ENCODE data around the gene MYCBP2.

Gene MYCBP2

DNA sequence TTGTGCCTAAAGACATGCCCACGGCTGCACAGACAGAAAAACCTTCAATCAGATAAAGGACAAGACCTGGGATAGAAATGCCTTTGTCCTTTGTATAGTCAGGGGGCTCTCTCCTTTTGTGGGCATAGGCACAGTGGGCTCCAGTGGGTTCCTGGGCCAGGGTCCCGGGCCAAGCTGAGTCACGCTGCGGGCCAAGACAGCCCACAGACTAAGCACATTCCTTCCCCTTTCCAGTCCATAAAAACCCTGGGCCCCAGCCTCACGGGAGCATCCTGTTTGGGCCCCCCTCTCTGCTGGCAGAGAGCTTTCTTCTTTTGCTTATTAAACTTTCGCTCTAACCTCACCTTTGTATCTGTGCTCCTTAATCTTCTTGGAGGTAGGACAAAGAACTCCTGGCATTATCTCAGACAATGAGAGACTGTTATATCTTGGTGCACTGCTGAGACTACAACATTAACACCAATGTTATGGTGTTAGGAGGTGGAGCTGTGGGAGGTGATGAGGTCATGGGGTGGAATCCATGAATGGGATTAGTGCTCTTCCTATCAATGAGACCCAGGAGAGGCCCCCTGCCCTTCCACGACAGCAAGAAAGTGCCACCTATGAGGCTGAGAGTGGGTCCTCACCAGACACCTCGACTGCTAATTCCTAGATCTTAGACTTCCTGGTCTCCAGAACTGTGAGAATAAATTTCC, 279.1 kb downstream of the MYCBP2 start:
- FAIRE-seq: peak; percentile 42
- no peak for DNase-seq (ENCODE audit: extremely low spot score, insufficient read length, low read depth)

DNA sequence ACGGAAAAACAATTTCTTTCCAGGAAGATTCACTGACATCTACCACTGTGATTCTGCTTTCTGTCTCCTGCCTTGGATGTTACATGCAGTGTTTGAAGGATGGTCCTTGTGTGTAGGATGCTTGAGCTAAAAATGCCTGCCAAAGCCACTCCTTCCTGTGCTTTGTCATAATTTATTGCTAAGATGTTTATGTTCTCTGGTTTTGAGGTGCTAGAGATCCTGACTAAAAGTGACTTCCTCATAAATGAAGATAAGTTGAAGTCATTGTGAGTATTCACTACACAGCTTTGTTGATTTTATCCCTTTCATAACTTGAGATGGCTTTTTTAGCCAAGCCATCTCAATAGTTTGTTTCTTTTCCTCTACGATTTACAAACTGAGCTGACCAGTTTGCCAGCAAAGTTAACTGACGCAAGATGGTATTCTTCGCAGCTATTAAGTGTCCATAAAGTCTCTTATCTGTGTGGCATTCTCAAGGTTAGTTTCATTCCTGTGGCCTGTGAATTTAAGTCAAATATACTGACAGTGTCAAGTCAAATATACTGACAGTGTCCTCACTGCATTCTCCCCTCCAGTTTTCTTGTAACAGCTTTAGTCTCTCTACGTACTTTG, 284.2 kb downstream of the MYCBP2 start:
- FAIRE-seq: peak; percentile 5
- DNase-seq (ENCODE audit: extremely low spot score, insufficient read length, low read depth): no peak

DNA sequence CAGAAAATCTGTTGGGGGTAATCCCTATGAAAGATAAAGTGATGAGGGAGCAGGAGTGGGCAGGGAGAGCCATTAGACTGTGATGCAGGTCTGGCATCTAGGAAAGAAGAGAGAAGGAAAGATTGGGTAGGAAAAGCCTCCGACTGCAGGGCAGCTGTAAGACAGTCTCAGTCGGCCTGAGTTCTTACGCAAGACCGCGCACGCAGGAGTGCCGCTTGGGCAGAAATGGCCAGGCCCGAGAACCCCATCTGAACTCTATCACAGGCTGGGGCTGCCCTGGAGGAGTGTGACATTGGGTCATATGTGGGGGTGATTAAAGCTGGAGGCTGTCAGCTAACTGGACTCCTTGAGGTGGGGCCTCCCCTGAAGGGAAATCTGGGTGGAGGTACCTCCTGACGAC, 286.1 kb downstream of the MYCBP2 start:
- FAIRE-seq (no peak), DNase-seq (ENCODE audit: extremely low spot score, insufficient read length, low read depth) (no peak)

DNA sequence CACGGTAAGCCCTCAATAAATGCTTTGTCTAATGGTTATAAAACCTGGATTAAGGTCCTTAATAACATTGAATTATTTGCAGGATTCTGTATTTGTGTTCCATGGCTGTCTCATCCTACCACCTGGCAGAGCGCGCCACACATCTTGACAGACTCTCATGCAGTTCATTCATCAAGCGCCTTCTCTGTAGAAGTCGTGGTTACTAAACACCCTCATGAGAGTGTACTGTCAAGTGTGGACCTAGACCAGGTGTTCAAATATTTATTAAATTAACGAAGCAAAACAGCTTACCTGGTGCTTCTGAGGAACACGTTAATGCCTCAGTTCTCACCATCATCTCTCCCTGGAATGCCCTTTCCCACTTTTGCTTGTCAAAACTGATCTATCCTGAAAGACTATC, 286.8 kb downstream of the MYCBP2 start:
- FAIRE-seq (no peak), DNase-seq (ENCODE audit: extremely low spot score, insufficient read length, low read depth) (no peak)

DNA sequence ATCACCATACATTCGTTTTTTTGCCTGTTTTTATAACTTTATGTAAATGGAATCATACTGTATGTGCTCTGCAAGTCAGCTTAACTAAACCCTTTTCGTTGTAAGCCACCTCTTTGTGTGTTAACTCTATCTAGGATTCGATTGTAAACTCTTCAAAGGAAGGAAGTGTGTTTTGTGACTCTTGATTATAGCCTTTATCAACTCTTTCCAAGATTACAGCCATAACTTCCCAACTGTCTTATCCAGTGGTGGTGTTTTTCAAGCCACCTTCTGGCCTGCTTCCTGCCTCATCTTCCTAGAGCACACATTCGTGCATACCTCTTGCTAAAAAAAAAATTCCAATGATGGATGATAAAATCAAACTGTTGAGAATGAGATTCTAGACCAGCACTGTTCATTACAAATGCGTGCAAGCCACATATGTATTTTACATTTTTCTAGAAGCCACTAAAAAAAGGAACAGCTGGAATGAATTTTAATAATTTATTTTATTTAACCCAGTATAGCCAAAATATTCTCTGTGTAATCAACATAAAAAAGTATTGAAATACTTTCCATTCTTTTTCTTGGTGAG, 287.9 kb downstream of the MYCBP2 start:
- DNase-seq (ENCODE audit: extremely low spot score, insufficient read length, low read depth): no peak
- FAIRE-seq: no peak

DNA sequence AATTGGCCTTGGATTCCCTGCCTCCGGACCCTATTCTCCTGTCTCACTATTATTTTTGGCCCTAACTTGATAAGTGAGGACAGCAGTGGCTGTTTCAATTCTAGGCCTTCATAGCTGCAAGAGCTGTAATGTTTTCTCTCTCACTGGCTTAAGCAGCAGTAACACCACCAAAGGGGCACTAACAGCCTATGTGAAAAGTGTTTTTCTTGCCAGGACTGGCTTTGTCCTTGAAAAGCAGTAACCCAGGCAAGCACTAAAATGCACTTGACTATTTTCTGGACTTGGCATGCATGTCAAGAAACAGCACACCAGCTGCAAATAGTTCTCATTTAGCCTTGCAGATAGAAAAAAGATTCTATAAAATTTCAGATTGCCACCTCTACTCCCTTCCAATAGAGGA, 290.6 kb downstream of the MYCBP2 start:
- no peak for DNase-seq (ENCODE audit: extremely low spot score, insufficient read length, low read depth)
- no peak for FAIRE-seq

DNA sequence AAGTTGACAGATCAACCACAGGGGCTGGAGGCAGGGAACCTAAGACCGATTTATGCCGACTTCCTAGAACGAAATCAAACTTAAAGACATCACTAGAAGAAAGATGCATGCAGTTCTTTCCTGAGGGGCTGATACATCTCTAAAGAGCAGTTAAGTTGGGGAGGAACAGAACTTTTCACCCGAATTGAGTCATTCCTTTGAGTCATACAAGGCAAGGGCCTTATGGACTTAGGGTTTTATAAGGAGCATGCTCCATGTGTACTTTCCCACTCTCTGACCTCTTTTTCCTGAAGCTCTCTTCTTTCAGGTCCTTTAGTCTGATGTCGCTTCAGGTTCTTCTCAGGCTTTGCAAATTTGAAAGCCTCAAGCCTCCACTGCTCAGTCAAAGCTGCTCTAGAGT, 292.0 kb downstream of the MYCBP2 start:
- no peak for FAIRE-seq

DNA sequence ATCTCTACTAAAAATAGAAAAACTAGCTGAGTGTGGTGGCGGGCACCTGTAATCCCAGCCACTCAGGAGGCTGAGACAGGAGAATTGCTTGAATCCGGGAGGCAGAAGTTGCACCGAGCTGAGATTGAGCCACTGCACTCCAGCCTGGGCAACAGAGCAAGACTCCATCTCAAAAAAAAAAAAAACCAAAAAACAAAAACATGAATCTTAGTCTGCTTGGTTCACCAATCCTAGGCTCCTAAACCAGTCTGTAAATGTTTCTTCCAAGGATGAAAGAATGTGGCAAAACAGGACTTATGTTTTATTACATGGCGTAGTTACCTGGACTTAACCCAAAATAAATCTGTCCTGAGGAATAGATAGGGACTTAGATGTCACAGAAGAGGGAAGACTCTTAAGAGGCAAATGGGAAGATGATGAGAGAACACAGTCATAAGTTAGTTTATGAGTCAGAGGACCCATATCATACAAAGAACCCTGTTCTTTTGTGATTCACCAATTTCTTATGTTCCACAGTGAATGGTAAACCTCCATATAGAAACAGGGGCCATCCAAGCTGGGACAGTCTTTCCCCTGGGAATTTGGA, 293.1 kb downstream of the MYCBP2 start:
- FAIRE-seq (no peak), DNase-seq (ENCODE audit: extremely low spot score, insufficient read length, low read depth) (no peak)

More for the DNA sequence above, 292.0 kb downstream of the MYCBP2 start:
- no peak for DNase-seq (ENCODE audit: extremely low spot score, insufficient read length, low read depth)

DNA sequence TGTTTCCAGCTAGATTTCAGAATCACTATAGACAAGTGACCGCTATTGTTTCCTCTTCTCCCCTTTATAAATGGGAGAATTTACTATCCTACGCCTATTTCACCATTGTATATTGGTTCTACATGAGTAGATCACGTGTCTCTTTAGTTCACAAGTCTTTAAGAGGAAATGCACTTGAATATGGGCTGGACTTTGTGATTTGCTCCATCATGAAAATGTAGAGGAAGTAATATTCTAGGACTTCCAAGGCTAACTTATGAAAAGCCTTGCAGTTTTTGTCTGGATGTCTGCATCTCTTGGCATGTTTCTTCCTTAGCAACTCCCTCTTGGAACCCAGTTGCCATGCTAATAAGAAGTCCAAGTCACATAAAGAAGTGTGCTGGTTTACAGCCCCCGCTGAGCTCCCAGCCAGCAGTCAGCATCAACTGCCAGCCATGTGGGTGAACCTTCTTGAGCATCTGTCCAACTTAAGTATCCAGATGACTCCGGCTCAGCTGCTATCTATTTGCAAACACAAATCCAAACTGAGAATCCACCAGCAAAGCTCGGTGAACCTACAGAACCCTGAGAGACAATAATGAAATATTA, 295.1 kb downstream of the MYCBP2 start:
- FAIRE-seq: no peak

DNA sequence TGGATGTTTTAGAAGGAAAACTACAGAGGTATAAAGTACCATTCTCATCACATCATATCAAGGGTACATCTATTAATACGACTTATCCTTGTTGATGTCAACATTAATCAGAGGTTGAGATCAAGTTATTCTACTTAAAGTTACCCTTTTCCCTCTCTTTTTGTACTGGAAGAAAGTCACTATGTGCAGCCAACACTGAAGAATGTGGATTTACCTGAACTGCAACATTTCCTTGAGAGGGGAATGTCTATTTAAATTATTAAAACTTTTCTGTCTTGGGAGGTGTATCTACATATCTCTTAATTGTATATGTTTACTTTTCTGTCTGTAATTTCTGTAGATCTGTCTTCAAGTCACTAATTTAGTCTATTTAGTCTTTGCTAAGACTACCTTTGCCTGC, 297.5 kb downstream of the MYCBP2 start:
- no peak for DNase-seq (ENCODE audit: extremely low spot score, insufficient read length, low read depth)
- no peak for FAIRE-seq

More for the DNA sequence above, 295.1 kb downstream of the MYCBP2 start:
- no peak for DNase-seq (ENCODE audit: extremely low spot score, insufficient read length, low read depth)

DNA sequence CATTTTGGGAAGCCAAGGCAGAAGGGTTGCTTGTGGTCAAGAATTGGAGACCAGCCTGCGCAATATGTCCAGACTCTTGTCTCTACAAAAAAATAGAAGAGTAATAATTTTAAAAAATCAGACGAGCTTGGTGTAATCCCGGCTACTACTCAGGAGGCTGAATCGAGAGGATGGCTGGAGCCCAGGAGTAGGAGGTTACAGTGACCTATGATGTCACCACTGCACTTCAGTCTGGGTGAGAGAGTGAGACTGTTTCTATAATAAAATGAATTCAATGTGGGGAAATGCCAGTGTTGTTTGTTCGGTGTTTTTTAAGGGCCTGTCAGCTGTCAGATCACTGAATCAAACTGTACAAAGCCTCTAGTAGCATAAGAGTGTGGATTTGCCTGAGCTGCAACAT, 298.7 kb downstream of the MYCBP2 start:
- FAIRE-seq: no peak

DNA sequence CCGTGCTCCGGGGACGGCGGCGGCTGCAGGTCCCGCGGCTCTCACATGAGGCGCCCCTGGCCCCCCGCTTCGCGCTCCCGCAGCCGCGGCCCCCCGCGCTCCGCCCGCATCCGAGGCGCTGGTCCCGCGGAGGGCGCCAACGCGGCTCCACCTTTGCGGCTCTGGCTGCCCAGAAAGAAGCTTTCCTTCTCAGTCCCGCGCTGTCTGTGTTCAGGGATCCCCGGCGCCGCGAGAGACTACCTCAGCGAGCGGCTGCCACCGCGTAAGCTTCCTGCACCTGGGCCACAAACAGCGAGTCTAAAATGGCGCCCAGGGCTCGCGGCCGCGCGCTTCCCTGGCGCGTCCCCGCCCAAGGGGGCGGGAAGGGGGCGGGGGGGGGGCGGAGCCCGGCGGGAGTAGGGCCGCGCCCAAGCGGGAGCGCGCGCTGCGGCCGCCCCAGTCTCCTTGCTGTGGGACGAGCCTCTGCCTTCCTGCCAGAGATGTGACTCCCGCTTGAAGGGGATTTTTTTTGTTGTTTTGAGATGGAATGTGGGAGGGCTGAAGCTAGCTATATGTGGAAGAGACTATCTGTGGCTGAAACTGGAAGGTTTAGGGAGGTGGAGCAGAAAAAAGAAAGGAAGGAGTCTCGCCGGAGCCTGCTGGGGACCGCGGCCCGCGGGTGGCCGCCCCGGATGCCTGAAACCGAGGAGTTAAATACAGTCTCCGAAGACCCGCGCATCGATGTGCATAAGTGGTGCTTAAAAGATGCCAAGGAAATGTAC, 299.9 kb downstream of the MYCBP2 start, which contains the start of gene FBXL3:
Gene FBXL3 (minus strand): TSS at position 299 of the 761 bp plus-strand sequence. CDS start 5,299 bp downstream, outside the sequence.
- FAIRE-seq (peak; percentile 73), DNase-seq (ENCODE audit: extremely low spot score, insufficient read length, low read depth) (peak; percentile 86)

More for the DNA sequence above, 298.7 kb downstream of the MYCBP2 start:
- DNase-seq (ENCODE audit: extremely low spot score, insufficient read length, low read depth): no peak

DNA sequence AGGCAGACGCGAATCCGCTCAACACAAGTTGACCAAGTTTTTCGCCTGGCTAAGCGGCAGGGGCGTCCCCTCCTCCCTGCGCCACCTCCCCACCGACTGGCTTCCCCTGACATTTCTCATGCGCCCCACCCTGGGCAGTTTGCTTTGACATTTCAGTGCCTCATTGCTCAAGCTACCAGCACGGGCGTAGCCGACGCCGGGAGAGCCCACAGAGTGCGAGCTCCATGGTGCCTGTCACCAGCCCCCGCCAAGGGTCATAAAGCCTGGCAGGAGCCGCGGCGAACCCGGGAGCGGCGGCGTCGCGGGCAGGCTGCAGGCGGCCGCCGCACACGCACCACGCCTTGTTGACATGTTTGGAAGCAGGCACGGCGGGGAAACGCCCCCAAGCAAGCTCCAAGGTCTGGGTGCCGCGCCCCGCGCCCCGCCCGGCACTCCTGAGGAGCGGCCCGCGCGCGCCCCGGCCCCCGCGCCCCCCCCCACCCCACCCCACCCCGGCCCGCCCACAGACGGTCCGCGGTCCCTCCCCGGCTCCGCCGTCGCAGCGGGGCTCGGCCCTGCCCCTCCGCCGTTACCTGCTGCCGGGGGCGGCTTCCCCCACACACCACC, 300.5 kb downstream of the MYCBP2 start:
- DNase-seq (ENCODE audit: extremely low spot score, insufficient read length, low read depth): peak; percentile 26
- peak; percentile 80 for FAIRE-seq

DNA sequence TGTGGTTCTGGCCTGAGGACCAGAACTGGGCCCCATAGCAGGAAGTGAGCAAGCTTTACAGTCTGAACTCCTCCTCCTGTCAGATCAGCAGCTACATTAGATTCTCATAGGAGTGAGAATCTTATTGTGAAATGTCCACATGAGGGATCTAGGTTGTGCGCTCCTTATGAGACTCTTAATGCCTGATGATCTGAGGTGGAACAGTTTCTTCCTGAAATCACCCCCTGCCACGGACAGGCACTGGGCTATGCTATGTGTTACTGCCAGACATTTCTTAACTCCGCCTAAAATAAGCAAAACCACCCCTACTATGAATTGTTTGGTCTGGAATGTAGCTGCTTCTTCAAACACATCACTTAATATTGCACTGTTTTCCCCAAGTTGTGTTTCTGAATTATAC, 304.6 kb downstream of the MYCBP2 start:
- FAIRE-seq (no peak), DNase-seq (ENCODE audit: extremely low spot score, insufficient read length, low read depth) (no peak)

DNA sequence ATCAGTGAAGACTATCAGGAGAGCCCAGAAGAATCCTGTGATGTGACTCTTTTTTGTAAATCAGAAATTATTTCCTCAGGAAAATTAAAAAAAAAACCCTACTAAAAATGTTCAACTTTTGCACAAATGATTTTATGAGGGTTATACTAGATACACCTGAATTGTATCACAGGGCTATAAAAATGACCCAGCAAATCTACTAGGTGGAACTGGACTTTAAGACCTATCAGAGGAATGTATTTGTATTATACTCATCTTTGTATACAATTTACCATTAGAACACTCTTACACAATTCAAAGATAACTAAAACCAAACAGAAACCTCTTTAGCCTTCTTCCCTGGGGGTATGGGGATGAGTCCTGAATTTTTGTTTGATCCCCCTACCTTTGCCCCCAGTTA, 307.1 kb downstream of the MYCBP2 start:
- no peak for DNase-seq (ENCODE audit: extremely low spot score, insufficient read length, low read depth)
- no peak for FAIRE-seq

DNA sequence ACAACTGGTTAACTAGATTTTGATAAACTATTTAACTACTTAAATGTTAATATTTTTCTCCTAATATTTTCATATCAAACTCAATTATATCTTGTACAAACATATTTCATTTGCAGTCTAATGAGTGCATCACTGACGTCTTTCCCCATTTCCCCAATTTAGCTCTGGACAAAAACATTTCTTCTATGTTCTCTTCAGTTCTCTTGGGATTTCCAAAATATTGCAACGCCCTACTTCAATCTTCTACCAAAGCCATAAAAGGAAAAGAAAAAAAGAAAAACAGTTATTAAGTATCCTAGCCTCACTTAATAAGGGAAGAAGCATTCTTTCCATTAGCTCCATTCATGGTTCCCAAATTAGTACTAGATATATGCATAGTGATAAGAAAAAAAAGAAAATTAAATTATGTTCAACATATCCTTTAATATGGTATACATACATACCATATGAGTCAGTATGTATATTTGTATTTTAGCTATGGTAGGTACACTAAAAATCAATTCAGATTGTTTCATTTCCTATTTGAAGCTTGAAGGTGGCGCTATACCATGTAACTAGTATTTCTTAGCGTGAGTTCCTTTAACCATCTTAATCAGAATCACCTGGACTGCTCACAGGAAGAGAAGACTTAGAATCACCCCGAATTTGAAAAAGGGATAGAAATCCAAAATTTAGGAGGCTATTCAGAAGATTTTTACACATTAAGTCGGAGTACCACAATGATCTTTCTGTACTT, 309.8 kb downstream of the MYCBP2 start:
- no peak for FAIRE-seq
- DNase-seq (ENCODE audit: extremely low spot score, insufficient read length, low read depth): no peak

DNA sequence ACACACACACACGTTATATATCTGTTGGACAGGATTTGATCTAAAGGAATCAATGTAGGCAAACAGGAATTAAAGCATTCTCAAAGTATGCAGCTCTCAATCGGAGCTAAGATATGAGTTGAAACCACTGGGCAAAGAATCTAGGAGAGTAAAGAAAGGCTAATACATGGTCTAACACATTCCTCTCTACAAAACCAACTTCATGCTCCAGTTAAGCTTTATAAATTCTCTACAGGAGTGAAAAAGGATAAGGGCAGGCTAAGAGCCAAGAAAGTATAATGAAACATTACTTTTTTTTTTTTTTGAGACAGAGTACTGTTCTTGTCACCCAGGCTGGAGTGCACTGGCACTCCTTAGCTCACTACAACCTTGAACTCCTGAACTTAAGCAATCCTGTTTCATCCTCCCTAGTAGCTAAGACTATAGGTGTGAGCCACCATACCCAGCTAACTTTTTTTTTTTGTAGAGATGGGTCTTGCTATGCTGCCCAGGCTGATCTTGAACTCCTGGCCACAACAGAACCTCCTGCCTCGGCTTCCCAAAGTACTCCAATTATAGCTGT, 310.6 kb downstream of the MYCBP2 start:
- DNase-seq (ENCODE audit: extremely low spot score, insufficient read length, low read depth): no peak
- no peak for FAIRE-seq

DNA sequence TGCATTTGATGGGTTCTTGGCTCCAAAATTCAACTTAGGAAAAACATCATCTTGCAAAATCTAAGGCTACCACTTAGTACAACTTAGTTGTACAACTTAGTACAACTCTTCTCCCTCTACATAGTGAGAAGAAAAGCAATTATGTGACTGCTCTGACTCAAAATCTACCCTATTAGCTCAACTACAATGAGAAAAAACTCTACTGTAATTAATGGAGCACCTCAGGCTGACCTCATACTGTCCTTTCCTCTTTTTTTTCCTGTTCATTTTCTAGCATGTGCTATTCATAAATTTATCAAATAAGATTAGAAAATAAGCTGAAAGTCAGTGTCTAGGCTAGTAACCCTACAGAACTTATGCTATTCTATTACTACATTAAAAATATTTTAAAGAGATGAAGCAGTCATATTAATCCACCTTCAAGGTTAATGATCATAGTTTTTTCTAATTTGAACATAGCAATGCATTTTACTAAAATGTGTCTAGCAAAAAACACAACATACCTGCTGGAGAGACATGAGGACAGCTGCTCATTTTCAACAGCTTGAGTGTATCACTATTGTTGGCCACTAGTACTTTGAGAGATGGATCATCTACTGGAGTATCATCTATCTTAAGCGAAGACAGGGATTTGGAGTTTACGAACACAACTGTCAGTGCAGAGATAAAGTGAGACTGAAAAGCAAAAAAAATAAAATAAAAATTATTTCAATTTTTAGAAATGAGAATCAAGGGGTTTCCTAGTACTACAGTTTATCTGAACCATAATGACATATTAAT, 311.8 kb downstream of the MYCBP2 start:
- no peak for DNase-seq (ENCODE audit: extremely low spot score, insufficient read length, low read depth)
- no peak for FAIRE-seq

All from GM18507 (cell line).